Activated naive CD4-positive, alpha-beta T cell treated with anti-CD3 and anti-CD28 coated beads for 36 hours (primary cell): Measurements from ENCODE around the gene MRPL34. TPM values are rescaled to one million over a fixed set of nuclear protein-coding genes. Genes with fewer than 3 reads are reported as not detected.

ENCODE experiments used
- total RNA-seq, 2 experiments: library from RNA; stranded (reverse); gene quantifications; one replicate each; pipeline ENCODE4 v1.2.3, GENCODE V29; 2021

MRPL34 gene
- total RNA-seq, 2 experiments from 2014 or later: 84.2 to 92.2 TPM

Other genes starting within 250 kb of the MRPL34 start
- gene HAUS8, start 230.4 kb upstream of the MRPL34 start, total RNA-seq: 10 to 100 TPM; 47.3 to 48.8 TPM
- 10 to 100 TPM; 73.1 to 78.6 TPM for gene MYO9B, start 230.1 kb upstream of the MRPL34 start, total RNA-seq
- gene USE1, start 90.5 kb upstream of the MRPL34 start, total RNA-seq: 10 to 100 TPM; 24.7 to 25.3 TPM
- 1 to 10 TPM; 8.7 to 9.3 TPM for gene OCEL1, start 79.6 kb upstream of the MRPL34 start, total RNA-seq
- gene NR2F6, start 60.0 kb upstream of the MRPL34 start, total RNA-seq: 1 to 10 TPM; 5.3 to 6.0 TPM
- under 1 TPM in 1 of 2 experiments, not detected in 1; 0.20 TPM for gene USHBP1, start 41.1 kb upstream of the MRPL34 start, total RNA-seq
- 100 to 1,000 TPM; 108 to 109 TPM for gene BABAM1, start 38.4 kb upstream of the MRPL34 start, total RNA-seq
- 1 to 10 TPM; 8.6 to 8.8 TPM for gene ANKLE1, start 24.0 kb upstream of the MRPL34 start, total RNA-seq
- gene ABHD8, start 2.4 kb upstream of the MRPL34 start, total RNA-seq: 1 to 10 TPM; 4.1 to 4.4 TPM
- gene DDA1, start 3.7 kb downstream of the MRPL34 start, total RNA-seq: 10 to 100 TPM; 26.2 to 28.6 TPM
- gene ANO8, start 29.0 kb downstream of the MRPL34 start, total RNA-seq: 1 to 10 TPM; 3.4 to 3.8 TPM
- gene GTPBP3, start 31.7 kb downstream of the MRPL34 start, total RNA-seq: 10 to 100 TPM; 36.8 to 45.7 TPM
- not detected for gene PLVAP, start 71.5 kb downstream of the MRPL34 start, total RNA-seq
- gene CCDC194, start 88.3 kb downstream of the MRPL34 start, total RNA-seq: under 1 TPM; 0.83 to 0.89 TPM
- gene BST2, start 99.8 kb downstream of the MRPL34 start, total RNA-seq: 100 to 1,000 TPM; 117 to 121 TPM
- gene MVB12A, start 114.2 kb downstream of the MRPL34 start, total RNA-seq: 10 to 100 TPM; 29.3 to 32.1 TPM
- gene TMEM221, start 142.8 kb downstream of the MRPL34 start, total RNA-seq: not detected
- not detected for gene NXNL1, start 155.1 kb downstream of the MRPL34 start, total RNA-seq
- gene SLC27A1, start 164.7 kb downstream of the MRPL34 start, total RNA-seq: 1 to 10 TPM; 1.2 to 1.7 TPM
- gene PGLS, start 205.8 kb downstream of the MRPL34 start, total RNA-seq: 10 to 100 TPM; 54.5 to 58.0 TPM
- 10 to 100 TPM; 36.8 to 37.3 TPM for gene COLGALT1, start 249.8 kb downstream of the MRPL34 start, total RNA-seq